GM21381 (cell line): ENCODE data around the gene RGS10.

Experiments used
- ATAC-seq: cut with Tn5 transposase; IDR thresholded peaks from one replicate; pipeline ENCODE4 v1.9.1; 2021; ENCODE audit warnings: mild to moderate bottlenecking, moderate library complexity; ENCODE audit not compliant: unreplicated experiment

RGS10 gene

GRCh38 chr10:119520283-119520682 is 22.2 kb downstream of the RGS10 start:
- no peak for ATAC-seq

DNA sequence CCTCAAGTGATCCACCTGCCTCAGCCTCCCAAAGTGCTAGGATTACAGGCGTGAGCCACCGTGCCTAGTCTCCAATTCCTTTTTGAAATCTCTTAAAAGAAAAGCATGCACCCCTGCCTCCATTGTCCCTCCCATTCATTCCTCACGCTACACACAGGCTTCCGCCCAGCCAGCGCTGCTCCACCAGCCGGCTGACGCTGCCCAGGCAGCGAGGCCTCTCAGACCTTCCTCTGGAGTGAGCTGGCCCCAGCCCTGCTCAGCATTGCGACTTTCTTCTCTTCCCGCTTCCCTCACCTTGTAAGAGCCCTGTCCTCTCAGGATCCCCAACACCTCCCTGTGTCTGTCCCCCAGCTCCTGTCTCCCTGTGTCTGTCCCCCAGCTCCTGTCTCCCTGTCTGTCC is 23.6 kb downstream of the RGS10 start:
- no peak for ATAC-seq

DNA sequence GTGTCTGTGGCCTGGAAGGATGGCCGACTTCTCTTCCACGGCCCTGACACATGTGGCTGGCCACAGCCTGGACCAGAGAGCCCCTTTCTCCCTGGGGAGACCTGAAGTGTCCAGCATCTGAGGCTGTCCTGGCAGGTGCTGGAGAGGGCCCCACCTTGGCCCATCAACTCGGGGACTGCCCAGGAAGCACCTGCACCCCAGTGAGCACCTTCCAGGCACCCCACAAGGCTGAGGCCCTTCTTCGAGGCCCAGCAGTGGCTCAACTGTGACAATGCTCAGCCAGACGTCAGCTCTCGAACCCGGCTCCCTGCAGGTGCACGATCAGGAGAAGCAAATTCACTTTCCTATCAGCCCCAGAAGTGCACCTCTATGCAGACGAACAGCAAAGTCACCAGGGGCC is 24.3 kb downstream of the RGS10 start:
- ATAC-seq, result peak; percentile 20

- ATAC-seq, result peak; percentile 60
These were observed 25.0 kb downstream of the RGS10 start for GRCh38 chr10:119517235-119518141.

GRCh38 chr10:119516381-119517234 is 25.9 kb downstream of the RGS10 start:
- ATAC-seq, result peak; percentile 74

- no peak for ATAC-seq
These were observed 26.9 kb downstream of the RGS10 start for GRCh38 chr10:119515511-119516045.

DNA sequence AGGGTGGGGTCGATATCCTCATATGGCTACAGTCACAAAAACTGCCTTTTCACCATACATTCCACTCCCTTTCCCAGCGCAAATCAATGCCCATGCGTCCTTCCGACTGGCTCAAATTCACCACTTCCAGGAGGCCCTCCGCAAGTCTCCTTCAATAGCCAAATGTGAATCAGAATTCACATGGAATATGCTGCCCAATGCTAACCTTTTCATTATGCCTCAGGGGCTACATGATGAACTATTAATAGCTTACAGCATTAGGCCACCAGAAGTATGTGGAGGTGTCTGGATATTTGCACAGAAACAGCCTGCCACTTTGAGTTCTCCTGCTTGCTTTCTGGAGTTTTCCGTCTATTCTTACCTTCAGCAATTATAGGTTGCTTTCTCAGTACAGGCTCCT is 27.7 kb downstream of the RGS10 start:
- ATAC-seq, result no peak

DNA sequence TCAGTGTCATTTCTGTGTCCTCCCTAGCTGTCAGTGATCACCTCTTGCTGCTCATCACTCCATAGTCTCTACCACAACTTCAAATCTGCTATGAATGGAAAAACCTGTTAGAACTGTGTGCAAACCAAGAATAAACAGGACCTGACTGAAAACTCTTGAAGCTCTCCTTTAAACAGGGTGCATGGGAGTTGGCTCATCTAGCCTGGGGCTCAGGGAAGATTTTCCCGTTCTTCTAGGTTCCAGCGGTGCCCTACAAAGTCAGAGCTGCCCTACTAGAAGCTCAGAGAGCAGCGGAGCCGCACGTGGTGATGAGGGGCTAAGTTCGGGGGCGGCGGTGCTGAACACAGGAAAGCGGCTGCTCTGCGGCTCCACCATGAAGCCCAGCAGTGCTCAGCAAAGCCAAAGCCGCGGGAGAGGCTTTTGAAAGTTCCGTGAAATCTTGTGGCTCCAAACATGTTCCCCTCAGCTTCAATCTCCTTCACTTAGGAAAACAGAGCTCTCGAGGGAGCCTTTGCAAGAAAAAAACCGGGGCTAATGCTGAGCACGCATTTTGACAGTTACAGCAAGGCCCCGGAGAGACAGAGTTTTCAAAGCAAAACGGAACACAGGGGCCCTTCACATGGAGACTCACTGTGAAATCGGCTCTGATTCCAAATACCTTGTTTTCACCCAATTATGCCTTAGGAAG is 30.5 kb downstream of the RGS10 start:
- ATAC-seq, result no peak

GRCh38 chr10:119509909-119510451 is 32.5 kb downstream of the RGS10 start:
- no peak for ATAC-seq

DNA sequence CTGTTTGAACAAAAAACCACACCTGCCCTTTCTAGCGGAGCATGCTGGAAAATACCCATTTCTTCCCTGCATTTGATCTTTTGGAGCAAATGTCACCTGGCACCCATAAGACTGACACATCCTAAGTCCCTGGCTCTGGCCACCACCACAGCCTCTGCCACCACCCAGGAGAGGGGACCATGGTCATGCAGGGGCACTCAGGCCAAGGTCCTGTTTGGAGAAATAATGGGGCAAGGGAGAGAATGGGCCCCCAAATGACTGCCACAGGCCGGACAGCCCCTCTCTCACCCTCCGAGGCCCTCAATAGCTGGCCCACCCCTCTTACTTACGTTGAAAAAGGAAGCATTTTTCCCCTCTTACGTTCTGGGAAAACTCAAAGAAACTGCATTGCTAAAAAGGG is 35.4 kb downstream of the RGS10 start:
- no peak for ATAC-seq

GRCh38 chr10:119505588-119506315 is 36.8 kb downstream of the RGS10 start:
- no peak for ATAC-seq

DNA sequence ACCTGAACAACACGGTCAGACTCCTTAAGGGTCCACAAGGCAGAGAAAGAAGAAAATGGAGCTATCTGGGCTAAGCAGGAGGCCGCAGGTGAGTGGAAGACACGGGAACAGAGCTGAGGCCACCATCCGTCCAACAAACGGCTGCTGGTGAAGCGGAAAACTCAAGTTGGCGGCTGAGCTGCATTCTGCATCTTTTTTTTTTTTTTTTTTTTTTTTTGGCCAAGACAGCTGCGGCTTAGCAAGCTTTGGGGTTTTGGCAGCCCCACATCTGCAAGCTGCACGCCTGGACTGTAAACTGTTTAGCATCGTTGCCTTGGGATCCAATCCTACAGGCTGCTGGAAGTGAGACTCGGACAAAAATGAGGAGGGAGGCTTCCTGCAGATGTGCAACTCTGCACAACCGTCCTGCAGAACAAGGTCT is 37.4 kb downstream of the RGS10 start:
- no peak for ATAC-seq

DNA sequence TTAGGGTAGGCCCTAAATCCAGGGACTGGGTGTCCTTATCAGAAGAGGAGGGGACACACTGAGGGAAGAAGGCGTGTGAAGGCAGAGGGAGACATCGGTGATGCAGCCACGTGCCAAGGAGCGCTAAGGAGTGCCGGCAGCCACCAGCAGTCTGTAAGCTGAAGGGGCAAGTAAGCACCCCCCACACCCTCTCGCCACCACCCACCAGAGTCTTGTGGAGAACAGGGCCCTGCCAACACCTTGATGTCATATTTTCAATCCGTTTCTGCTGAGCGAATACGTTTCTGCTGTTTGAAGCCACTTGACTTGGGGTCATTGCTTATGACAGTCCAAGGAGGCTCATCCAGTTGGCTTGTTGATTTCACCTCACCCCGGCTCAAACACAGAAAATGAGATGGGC is 37.9 kb downstream of the RGS10 start:
- no peak for ATAC-seq

- no peak for ATAC-seq
These were observed 38.7 kb downstream of the RGS10 start for GRCh38 chr10:119503821-119504220.

- no peak for ATAC-seq
These were observed 39.8 kb downstream of the RGS10 start for GRCh38 chr10:119502618-119503155.

DNA sequence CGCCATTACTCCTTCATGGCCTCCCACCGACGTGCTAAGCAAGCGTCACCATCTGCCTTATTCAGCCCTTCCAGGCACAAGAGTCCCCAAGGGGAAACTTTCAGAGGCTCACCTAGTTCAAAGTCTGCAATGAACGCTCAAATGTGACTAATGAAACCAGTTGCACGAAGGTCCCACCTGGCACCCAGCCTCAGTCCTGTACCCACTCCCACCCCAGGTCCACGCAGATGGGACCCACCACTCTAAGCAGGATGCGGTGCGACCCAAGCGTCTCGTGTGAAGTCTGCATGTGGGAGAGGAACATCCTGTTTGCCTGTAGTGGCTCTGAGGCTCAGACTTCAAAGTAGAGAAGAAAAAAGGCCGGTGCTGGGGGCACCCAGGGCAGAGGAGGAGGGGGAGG is 40.3 kb downstream of the RGS10 start:
- ATAC-seq, result peak; percentile 57

- no peak for ATAC-seq
These were observed 40.8 kb downstream of the RGS10 start for GRCh38 chr10:119501690-119502089.

DNA sequence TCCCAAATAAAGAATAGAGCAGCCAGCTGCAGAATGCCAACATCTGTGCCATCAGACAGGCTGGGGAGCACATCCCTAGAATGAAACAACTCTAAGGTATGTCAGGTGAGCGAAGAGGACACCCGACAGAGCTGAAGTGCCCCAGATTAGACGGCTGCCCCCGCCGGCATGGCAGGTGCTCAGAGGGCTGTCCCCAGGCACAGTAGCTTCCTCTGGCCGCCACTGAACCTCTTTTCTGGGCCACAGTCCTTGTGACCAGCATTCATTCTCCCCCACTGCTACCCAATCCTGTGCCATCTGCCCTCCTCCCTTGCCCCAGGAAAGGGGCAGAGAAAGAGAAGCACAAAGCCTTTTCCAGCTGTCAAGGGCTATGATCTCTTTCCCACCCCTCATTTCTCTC is 41.7 kb downstream of the RGS10 start:
- no peak for ATAC-seq

DNA sequence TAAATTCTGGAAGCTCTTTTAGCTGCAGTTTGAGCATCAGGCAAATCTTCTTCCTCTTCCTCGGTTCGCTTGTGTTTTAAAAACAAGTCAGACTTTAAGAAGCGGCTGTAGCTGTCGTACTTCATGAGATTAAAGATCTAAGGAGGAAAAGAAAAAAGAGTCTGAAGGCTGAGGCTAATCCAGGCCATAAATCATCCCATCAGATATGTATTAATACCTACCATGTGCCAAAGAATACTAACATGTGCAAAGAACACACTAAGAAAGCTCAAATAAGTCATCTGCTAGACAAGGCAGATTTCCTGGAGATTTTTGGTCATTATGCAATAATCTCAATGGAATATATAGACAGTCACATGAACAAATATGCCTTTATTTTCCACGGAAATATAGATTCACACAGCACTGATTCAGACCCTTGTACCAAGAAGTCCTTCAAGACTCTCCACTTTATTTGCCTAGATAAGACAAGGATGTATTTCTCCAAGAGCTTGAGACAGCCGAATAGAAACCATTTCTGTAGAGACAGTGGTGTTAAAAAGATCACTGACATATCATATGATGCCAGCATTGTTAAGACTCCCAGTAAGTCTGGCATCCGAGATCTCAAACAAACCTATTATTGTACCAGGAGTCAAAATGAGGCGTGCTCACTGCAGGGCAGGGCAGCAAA is 42.3 kb downstream of the RGS10 start:
- no peak for ATAC-seq
